Ovary (tissue), 9 donors: ENCODE data around the gene CORO1C. TPM values are rescaled to one million over a fixed set of nuclear protein-coding genes. Genes with fewer than 3 reads are reported as not detected.
"Not testable (repeated sequence)": the region's sequence is repeated elsewhere in the genome, so short reads cannot be mapped to it uniquely, and the experiment has no call there.

Source experiments
- DNase-seq, 5 donors: peaks; one replicate each; pipeline ENCODE4 v3.0.0-alpha.2; 2019 to 2020
- H3K27ac ChIP-seq, 2 donors: fragments of 200-600 bp; one replicate each; pipeline versions ENCODE4 v1.5.1 to v1.8.0; 2019 to 2022
- H3K27me3 ChIP-seq: fragments of 200-600 bp; one replicate; pipeline ENCODE4 v1.8.0; 2022
- H3K36me3 ChIP-seq: fragments of 200-600 bp; sonication (generic); one replicate; pipeline ENCODE4 v1.5.1; 2019
- H3K4me1 ChIP-seq: one replicate; pipeline ENCODE4 v1.8.1; 2013; ENCODE audit warnings: mild to moderate bottlenecking, moderate library complexity; ENCODE audit not compliant: insufficient read depth
- H3K4me3 ChIP-seq: fragments of 200-600 bp; sonication (generic); one replicate; pipeline ENCODE4 v1.5.1; 2017
- H3K9me3 ChIP-seq, 2 donors: fragments of 200-600 bp in 1 of 2; sonication (generic) in 1 of 2; one replicate each; pipeline versions ENCODE4 v1.5.1 to v1.8.1; 2013 to 2019; ENCODE audit warnings: mild to moderate bottlenecking in 1 of 2, moderate library complexity in 1 of 2
- EP300 ChIP-seq: sonication (generic); formaldehyde crosslinking; IDR thresholded peaks from one replicate; pipeline ENCODE4 v1.6.1; 2017; ENCODE audit warnings: antibody characterized with exemption
- POLR2A ChIP-seq: fragments of 450-650 bp; IDR thresholded peaks from one replicate; pipeline ENCODE4 v1.6.1; 2017; ENCODE audit warnings: antibody characterized with exemption, mild to moderate bottlenecking, moderate library complexity
- WGBS, 3 donors: extraction: QIAGEN DNeasy Blood & Tissue Kit in 1 of 3; methylation state at CpG; one replicate each; pipeline versions ENCODE4 v1.1.5 to v1.1.7; 2013 to 2017; 5-methylcytosine and 5-hydroxymethylcytosine counted together
- intact Hi-C, 4 donors: fragments of 100-400 bp; cut with DNase I; formaldehyde crosslinking; loops; one replicate each; pipeline versions ENCODE4 v1.11.0 to v1.15.1; 2022 to 2023
- polyA plus RNA-seq, 2 donors: library from polyadenylated mRNA; stranded (reverse); fragments of 200-250 nt in 1 of 2; fragments of 350-450 nt in 1 of 2; fragmentation: Illumina TruSeq in 1 of 2; extraction: RNeasy Lipid Tissue Mini Kit (QIAGEN cat#74804) in 1 of 2; gene quantifications; one replicate each; pipeline ENCODE4 v1.2.3, GENCODE V29; 2013 to 2014
- total RNA-seq, 7 donors: library from RNA; depleted of rRNA in 2 of 7; stranded (reverse); fragments of >200 nt in 2 of 7; fragmentation: NEBNext Ultra II Directional in 3 of 7; extraction: Animal tissue kit (Norgen Biotek cat#: 25700) in 3 of 7; gene quantifications; one replicate each; pipeline versions ENCODE4 v1.1.0 to v1.2.4, GENCODE V29; 2016 to 2023
- TF ChIP-seq, protein P1 (sequence below), 3 donors: fragments of 450-650 bp in 2 of 3; fragments of 200-600 bp in 1 of 3; IDR thresholded peaks; one replicate each; pipeline versions ENCODE4 v1.5.1 to v1.8.0; 2016 to 2022; ENCODE audit warnings: antibody characterized with exemption in 3 of 3, mild to moderate bottlenecking in 1 of 3
- donor health status: DM: no; HTN: no; CAD: no; lungs with moderate emphysema.
- donor health status: DM: no; HTN: no; CAD: no.
- donor health status: Bipolar disorder and iron deficiency.
- donor health status: DM: yes; HTN: yes; CAD: no.
- donor health status: DM: no; HTN: no; CAD: no.
- donor health status: DM: yes; HTN: yes; CAD: no.

The CORO1C gene
- total and polyA plus RNA-seq, 9 donors: 35.1 to 143 (median 113) TPM

DNA sequence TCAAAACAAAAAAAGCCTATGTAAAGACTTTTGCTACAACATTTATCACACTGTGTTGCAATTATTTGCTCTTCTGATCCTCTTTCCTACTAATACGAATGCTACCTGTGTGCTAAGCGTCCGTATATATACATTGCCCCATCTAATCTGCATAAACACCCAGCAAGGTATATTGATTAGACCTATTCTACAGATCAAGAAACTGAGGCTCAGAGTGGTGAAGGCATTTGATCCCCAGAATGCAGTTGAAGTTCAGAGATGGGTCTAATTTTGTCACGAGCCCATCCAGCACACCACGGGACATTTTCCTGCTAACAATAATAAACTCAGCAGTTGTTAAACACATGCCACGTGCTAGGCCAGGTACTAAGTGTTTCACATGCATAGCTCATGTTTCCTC lies 25.1 kb upstream of the CORO1C start:
- no peak for DNase-seq
- no peaks in the 10 kb centered on the region for H3K27me3 ChIP-seq
- no peak overlapping the region for H3K4me3 ChIP-seq
- no peaks in the 10 kb centered on the region for H3K9me3 ChIP-seq
- TF ChIP-seq EP300: no peak
- no peak overlapping the region for H3K27ac ChIP-seq
- H3K36me3 ChIP-seq: no peaks in the 10 kb centered on the region
- 90 to 97% (median 93%) methylated on average over 6 of the region's 6 CpGs for WGBS, 3 donors
- intact Hi-C loops: no loop called here
- no peaks in the 10 kb centered on the region for H3K4me1 ChIP-seq

DNA sequence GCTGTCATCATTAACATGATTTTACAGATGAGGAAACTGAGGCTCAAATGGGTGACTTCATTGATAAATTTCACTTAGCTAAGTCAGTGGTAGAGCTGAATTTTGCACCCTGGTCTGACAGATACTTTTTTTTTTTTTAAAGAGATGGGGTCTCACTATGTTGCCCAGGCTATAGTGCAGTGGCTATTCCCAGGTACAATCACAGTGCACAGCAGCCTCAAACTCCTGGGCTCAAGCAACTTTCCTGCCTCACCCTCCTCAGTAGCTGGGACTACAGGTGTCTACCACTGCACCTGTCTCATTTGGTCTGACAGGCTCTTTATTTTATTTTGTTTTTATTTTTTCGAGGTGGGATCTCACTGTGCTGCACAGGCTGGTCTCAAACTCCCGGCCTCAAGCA lies 24.2 kb upstream of the CORO1C start:
- no peaks in the 10 kb centered on the region for H3K9me3 ChIP-seq
- DNase-seq: no peak
- no peak overlapping the region for H3K4me3 ChIP-seq
- H3K27me3 ChIP-seq: no peaks in the 10 kb centered on the region
- H3K27ac ChIP-seq: no peak overlapping the region
- intact Hi-C loops: no loop called here
- WGBS, 3 donors: 82 to 85% (median 83%) methylated on average over 2 of the region's 2 CpGs
- TF ChIP-seq EP300: no peak
- TF ChIP-seq, protein P1, sequence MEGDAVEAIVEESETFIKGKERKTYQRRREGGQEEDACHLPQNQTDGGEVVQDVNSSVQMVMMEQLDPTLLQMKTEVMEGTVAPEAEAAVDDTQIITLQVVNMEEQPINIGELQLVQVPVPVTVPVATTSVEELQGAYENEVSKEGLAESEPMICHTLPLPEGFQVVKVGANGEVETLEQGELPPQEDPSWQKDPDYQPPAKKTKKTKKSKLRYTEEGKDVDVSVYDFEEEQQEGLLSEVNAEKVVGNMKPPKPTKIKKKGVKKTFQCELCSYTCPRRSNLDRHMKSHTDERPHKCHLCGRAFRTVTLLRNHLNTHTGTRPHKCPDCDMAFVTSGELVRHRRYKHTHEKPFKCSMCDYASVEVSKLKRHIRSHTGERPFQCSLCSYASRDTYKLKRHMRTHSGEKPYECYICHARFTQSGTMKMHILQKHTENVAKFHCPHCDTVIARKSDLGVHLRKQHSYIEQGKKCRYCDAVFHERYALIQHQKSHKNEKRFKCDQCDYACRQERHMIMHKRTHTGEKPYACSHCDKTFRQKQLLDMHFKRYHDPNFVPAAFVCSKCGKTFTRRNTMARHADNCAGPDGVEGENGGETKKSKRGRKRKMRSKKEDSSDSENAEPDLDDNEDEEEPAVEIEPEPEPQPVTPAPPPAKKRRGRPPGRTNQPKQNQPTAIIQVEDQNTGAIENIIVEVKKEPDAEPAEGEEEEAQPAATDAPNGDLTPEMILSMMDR (IDR thresholded peaks at IDR 0.05): no peak
- TF ChIP-seq POLR2A: no peak
- H3K36me3 ChIP-seq: no peaks in the 10 kb centered on the region
- H3K4me1 ChIP-seq: no peaks in the 10 kb centered on the region

DNA sequence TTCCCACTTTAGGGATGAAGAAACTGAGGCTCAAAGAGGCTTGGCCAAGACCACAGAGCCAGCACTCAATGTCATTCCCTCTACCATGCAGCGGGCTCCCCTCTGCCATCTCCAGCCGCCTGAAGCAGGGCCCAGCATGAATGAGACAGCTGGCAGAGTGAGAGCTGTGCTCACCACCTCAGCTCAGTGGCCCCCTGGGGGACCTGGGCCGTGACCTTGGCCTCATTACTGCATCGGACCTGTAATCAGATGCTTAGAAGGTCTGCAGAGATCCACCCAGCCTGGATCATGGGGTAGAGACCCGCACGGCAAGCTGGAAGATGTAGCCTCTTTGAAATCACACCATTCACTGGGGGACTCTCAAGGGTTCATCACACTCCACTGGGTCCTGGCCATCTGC lies 22.7 kb upstream of the CORO1C start:
- intact Hi-C loops: no loop called here
- WGBS, 3 donors: 77 to 87% (median 81%) methylated on average over 6 of the region's 6 CpGs
- Histone ChIP-seq H3K9me3 (no peaks in the 10 kb centered on the region), H3K4me3 (no peak overlapping the region), H3K27me3 (no peaks in the 10 kb centered on the region), H3K36me3 (no peaks in the 10 kb centered on the region), H3K27ac (no peak overlapping the region), H3K4me1 (no peaks in the 10 kb centered on the region)
- TF ChIP-seq, protein P1 (IDR thresholded peaks at IDR 0.05): no peak
- DNase-seq: peak in 1 of 5 donors; percentile 23

DNA sequence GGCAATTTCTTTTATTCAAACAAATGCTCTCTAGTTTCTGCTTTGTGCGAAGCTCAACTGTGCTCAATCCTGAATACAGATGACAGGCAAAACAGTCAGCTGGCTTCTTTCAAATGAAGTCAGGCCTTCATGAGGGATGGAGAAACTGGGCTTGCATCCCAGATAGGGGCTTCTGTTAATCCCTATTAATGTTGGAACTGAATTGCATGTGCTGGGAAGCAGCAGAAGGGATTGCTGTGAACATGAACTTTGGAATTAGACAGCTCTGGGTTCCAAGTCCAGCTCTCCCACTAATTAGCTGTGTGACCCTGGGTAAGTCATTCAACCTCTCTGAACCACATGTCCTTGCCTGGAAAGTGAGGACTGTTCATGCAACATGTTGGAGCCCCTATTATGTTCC lies 21.1 kb upstream of the CORO1C start:
- Histone ChIP-seq H3K4me1 (no peaks in the 10 kb centered on the region), H3K36me3 (no peaks in the 10 kb centered on the region), H3K9me3 (no peaks in the 10 kb centered on the region), H3K27ac (no peak overlapping the region), H3K27me3 (no peaks in the 10 kb centered on the region), H3K4me3 (no peak overlapping the region)
- intact Hi-C loops: no loop called here
- TF ChIP-seq POLR2A (no peak), EP300 (no peak)
- TF ChIP-seq, protein P1 (IDR thresholded peaks at IDR 0.05): no peak
- 32 to 45% (median 36%) methylated on average over 1 of the region's 1 CpG for WGBS, 3 donors
- peak in 1 of 5 donors; percentile 5 for DNase-seq

DNA sequence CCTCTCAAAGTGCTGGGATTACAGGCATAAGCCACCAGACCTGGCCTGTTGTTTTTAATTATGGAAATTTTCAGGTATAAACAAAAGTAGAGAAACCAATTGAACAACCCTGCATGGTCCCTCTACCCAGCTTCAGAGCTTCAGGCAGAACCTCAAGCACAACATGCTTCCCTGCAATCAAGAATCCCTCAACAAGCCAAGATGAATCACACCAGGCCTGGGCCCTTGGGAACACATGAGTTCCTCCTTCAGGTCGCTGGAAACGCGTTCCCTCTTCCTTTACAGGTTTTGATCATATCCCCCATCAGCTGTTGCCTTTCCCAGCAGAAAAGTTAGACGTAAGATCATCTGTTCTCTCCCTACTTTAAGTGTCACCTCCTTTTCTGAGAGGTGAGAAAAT lies 20.5 kb upstream of the CORO1C start:
- H3K27me3 ChIP-seq: no peaks in the 10 kb centered on the region
- no peaks in the 10 kb centered on the region for H3K36me3 ChIP-seq
- DNase-seq: peak in 1 of 5 donors; percentile 39
- intact Hi-C loops: no loop called here
- no peak overlapping the region for H3K4me3 ChIP-seq
- H3K27ac ChIP-seq: no peak overlapping the region
- no peaks in the 10 kb centered on the region for H3K4me1 ChIP-seq
- H3K9me3 ChIP-seq: no peaks in the 10 kb centered on the region
- TF ChIP-seq POLR2A: no peak
- TF ChIP-seq, protein P1 (IDR thresholded peaks at IDR 0.05): no peak
- TF ChIP-seq EP300: no peak
- 37 to 52% (median 51%) methylated on average over 4 of the region's 4 CpGs for WGBS, 3 donors

DNA sequence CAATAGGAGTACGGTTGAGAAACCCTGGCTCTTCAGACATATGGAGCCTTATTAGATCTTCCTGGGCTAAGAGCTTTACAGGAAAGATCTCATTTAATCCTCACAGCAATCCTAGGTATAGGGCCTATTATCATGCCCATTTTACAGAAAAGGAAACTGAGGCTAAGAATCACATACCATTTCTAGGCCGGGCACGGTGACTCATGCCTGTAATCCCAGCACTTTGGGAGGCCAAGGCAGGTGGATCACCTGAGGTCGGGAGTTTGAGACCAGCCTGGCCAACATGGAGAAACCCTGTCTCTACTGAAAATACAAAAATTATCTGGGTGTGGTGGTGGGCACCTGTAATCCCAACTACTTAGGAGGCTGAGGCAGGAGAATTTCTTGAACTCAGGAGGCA lies 19.7 kb upstream of the CORO1C start:
- H3K4me3 ChIP-seq, H3K27me3 ChIP-seq, H3K36me3 ChIP-seq, H3K4me1 ChIP-seq, intact Hi-C loops, H3K27ac ChIP-seq, H3K9me3 ChIP-seq: not testable (repeated sequence)
- peak in 1 of 5 donors; percentile 3 for DNase-seq
- 64 to 98% (median 80%) methylated on average over 4 of the region's 4 CpGs for WGBS, 3 donors
